ENCODE measurements around the gene PUM2. TPM values are rescaled to one million over a fixed set of nuclear protein-coding genes. Genes with fewer than 3 reads are reported as not detected.

The PUM2 gene
- total RNA-seq, 1 experiment from 2014 or later, result 105 TPM

DNA sequence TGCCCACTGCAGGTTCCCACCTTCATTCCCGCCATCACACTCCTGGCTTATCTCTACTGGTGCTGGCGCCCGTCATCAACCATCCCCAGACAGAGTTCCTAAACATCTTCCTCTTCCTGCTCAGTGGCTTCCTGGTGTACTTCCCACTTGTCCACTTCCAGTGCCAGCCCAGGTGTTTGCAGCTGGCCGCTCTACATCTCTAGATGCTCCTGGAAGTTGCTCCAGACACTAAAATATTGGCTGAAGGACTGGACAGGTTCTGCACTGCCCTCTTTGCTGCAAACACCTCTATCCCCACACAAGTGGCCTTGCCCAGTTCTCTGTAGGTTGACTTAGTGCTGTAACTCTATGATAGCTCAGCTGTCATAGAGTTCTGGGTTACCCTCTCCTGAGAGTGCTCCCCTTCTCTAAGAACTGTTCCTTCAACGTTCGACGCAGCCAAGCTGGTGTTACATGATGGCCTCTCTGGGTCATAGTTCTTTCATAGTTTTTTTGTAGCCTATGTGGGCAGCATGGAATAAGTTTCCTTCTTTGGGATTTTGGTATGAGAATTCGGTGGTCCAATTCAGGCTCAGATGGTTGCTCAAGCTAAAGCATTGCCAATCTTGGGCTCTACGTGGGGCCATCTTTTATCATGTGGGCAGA, 45.8 kb upstream of the PUM2 start:
- Histone ChIP-seq H3K27me3 (ENCODE audit: insufficient read depth, low read length) (no peaks in the 10 kb centered on the region), H3K4me2 (ENCODE audit: low read length) (no peak overlapping the region), H3K9me3 (ENCODE audit: control insufficient read depth in 1 of 2, insufficient read depth in 1 of 2, low read depth in 1 of 2, low read length in 2 of 2) (no peaks in the 10 kb centered on the region), H3K4me3 (replicated peaks in 1 of 2; ENCODE audit: low read depth in 1 of 2, low read length in 2 of 2) (no peak overlapping the region), H4K20me1 (ENCODE audit: insufficient read depth) (no peaks in the 10 kb centered on the region), H3K27ac (ENCODE audit: low read depth, low read length) (no peak overlapping the region), H3K36me3 (ENCODE audit: control insufficient read depth in 1 of 2, insufficient read depth in 2 of 2, low read length in 2 of 2) (no peaks in the 10 kb centered on the region), H3K4me1 (ENCODE audit: control insufficient read depth in 1 of 2, insufficient read depth in 2 of 2, low read length in 2 of 2) (peaks cover 0 to 19% of the 10 kb centered on the region in 2 experiments; a peak in 2 of 4 replicates), H3K9me2 (ENCODE audit: insufficient read depth) (no peaks in the 10 kb centered on the region), H3K9ac (ENCODE audit: low read length) (no peak overlapping the region), H2AFZ (ENCODE audit: low read depth, low read length, poor library complexity, severe bottlenecking) (no peak overlapping the region), H3K79me2 (ENCODE audit: insufficient read depth, low read length) (no peaks in the 10 kb centered on the region)
- ChIA-PET CTCF (interaction anchor here (0.6 to 2.0 kb wide), 9 partner anchors 11 to 255 kb away, joined by 3 to 19 read pairs (median 5); partner anchors contain the start of gene HS1BP3), RAD21 (ENCODE audit: low non-redundant PET in 1 of 2, low total read pairs in 2 of 2, uncharacterized antibody in 2 of 2, unreplicated experiment in 2 of 2) (interaction anchor here (0.6 to 1.5 kb wide), 5 partner anchors 238 to 254 kb away, joined by 3 to 8 read pairs (median 5); partner anchors contain the start of gene HS1BP3 (in 1 of the 2)), POLR2A (interaction anchor here (1.0 to 2.2 kb wide), 2 partner anchors 13 to 50 kb away, joined by 3 to 6 read pairs; partner anchors contain the start of gene RHOB)
- TF ChIP-seq MAX (IDR thresholded peaks at IDR 0.05) (no peak), CBX3 (IDR thresholded peaks at IDR 0.05; ENCODE audit: low read depth) (no peak), YY1 (IDR thresholded peaks at IDR 0.05; ENCODE audit: extremely low read depth, insufficient replicate concordance, low read depth, low read length) (no peak), REST (IDR thresholded peaks at IDR 0.05; ENCODE audit: low read depth) (no peak), JUND (IDR thresholded peaks at IDR 0.05) (no peak), FOSL1 (IDR thresholded peaks at IDR 0.05; ENCODE audit: low read depth) (no peak), CTCF (IDR thresholded peaks at IDR 0.05 in 2 of 3, conservative IDR thresholded peaks at IDR 0.05 in 1 of 3; ENCODE audit: borderline replicate concordance in 1 of 3, insufficient read depth in 1 of 3, low read depth in 2 of 3, low read length in 2 of 3) (no peak), EGR1 (IDR thresholded peaks at IDR 0.05; ENCODE audit: low read depth) (no peak), ELF1 (IDR thresholded peaks at IDR 0.05; ENCODE audit: borderline replicate concordance, low read depth) (no peak), CEBPB (IDR thresholded peaks at IDR 0.05; ENCODE audit: low read depth) (no peak)
- no TSS peak for BruUV-seq (replicated peaks)
- intact Hi-C loops (cut with micrococcal nuclease), result loop anchor here (1.0 to 2.0 kb wide), 3 partner anchors 46 to 246 kb away; no protein-coding TSS in a partner anchor
- ATAC-seq (no peak; the same call in 1 of the 2 replicates), DNase-seq (ENCODE audit: low read depth, low spot score) (no peak)

Data from HCT116 (cell line).